ENCODE data around the gene SLX4. TPM values are rescaled to one million over a fixed set of nuclear protein-coding genes. Genes with fewer than 3 reads are reported as not detected.

The SLX4 gene
- total and polyA plus RNA-seq, 8 donors, result 0.95 to 3.4 (median 1.8) TPM

GRCh38 chr16:3574195-3574594 lies 37.2 kb downstream of the SLX4 start:
- no peak for ATAC-seq
- 81 to 88% methylated on average over 11 to 14 of the region's 14 CpGs for WGBS, 2 donors
- Histone ChIP-seq H3K4me1 (no peaks in the 10 kb centered on the region), H3K4me3 (no peak overlapping the region), H3K27ac (no peak overlapping the region), H3K27me3 (no peaks in the 10 kb centered on the region), H3K9me3 (no peaks in the 10 kb centered on the region), H3K36me3 (no peaks in the 10 kb centered on the region)
- DNase-seq, result peak in 1 of 6 donors; percentile 28
- TF ChIP-seq CTCF (IDR thresholded peaks at IDR 0.05), result no peak
- intact Hi-C loops (cut with DNase I), result no loop called here
- FAIRE-seq, result no peak

- H3K27ac ChIP-seq, result no peak overlapping the region
- TF ChIP-seq CTCF (IDR thresholded peaks at IDR 0.05), result no peak
- H3K9me3 ChIP-seq, result no peaks in the 10 kb centered on the region
- no peaks in the 10 kb centered on the region for H3K4me1 ChIP-seq
- DNase-seq (peak in 1 of 6 donors; percentile 31), FAIRE-seq (no peak), ATAC-seq (no peak)
- intact Hi-C loops (cut with DNase I), result no loop called here
- no peaks in the 10 kb centered on the region for H3K36me3 ChIP-seq
- no peaks in the 10 kb centered on the region for H3K27me3 ChIP-seq
- H3K4me3 ChIP-seq, result no peak overlapping the region
- WGBS, 2 donors, result 85 to 92% methylated on average over 9 of the region's 9 CpGs
These were observed 38.1 kb downstream of the SLX4 start for GRCh38 chr16:3573146-3573815.

GRCh38 chr16:3570420-3571062 lies 40.9 kb downstream of the SLX4 start:
- H3K36me3 ChIP-seq, result no peaks in the 10 kb centered on the region
- H3K4me3 ChIP-seq, result no peak overlapping the region
- FAIRE-seq, result no peak
- H3K27me3 ChIP-seq, result no peaks in the 10 kb centered on the region
- no peak for ATAC-seq
- intact Hi-C loops (cut with DNase I), result no loop called here
- H3K27ac ChIP-seq, result no peak overlapping the region
- 87 to 92% methylated on average over 4 of the region's 4 CpGs for WGBS, 2 donors
- no peak for DNase-seq
- no peaks in the 10 kb centered on the region for H3K9me3 ChIP-seq
- no peaks in the 10 kb centered on the region for H3K4me1 ChIP-seq
- TF ChIP-seq CTCF (IDR thresholded peaks at IDR 0.05), result no peak

GRCh38 chr16:3569851-3570250 lies 41.6 kb downstream of the SLX4 start:
- no peak for TF ChIP-seq CTCF (IDR thresholded peaks at IDR 0.05)
- H3K27me3 ChIP-seq, result no peaks in the 10 kb centered on the region
- no peaks in the 10 kb centered on the region for H3K9me3 ChIP-seq
- WGBS, 2 donors, result 91 to 98% methylated on average over 2 of the region's 2 CpGs
- intact Hi-C loops (cut with DNase I), result no loop called here
- ATAC-seq (no peak), FAIRE-seq (no peak), DNase-seq (no peak)
- no peak overlapping the region for H3K4me3 ChIP-seq
- no peaks in the 10 kb centered on the region for H3K4me1 ChIP-seq
- no peak overlapping the region for H3K27ac ChIP-seq
- H3K36me3 ChIP-seq, result no peaks in the 10 kb centered on the region

GRCh38 chr16:3566990-3567389 lies 44.4 kb downstream of the SLX4 start:
- Histone ChIP-seq H3K9me3 (no peaks in the 10 kb centered on the region), H3K36me3 (no peaks in the 10 kb centered on the region), H3K4me3 (no peak overlapping the region), H3K4me1 (no peaks in the 10 kb centered on the region), H3K27me3 (no peaks in the 10 kb centered on the region), H3K27ac (no peak overlapping the region)
- FAIRE-seq (no peak), ATAC-seq (no peak), DNase-seq (no peak)
- intact Hi-C loops (cut with DNase I), result no loop called here
- TF ChIP-seq CTCF (IDR thresholded peaks at IDR 0.05), result no peak
- 63 to 74% methylated on average over 6 to 8 of the region's 8 CpGs for WGBS, 2 donors
